ENCODE data around the gene BASP1.
"Not testable (repeated sequence)": the region's sequence is repeated elsewhere in the genome, so short reads cannot be mapped to it uniquely, and the experiment has no call there.

BASP1 gene

GRCh38 chr5:17257705-17258273 is 40.4 kb downstream of the BASP1 start:
- no peak for DNase-seq

GRCh38 chr5:17258431-17258830 is 41.0 kb downstream of the BASP1 start:
- no peak for DNase-seq

- not testable (repeated sequence) for DNase-seq
Observed at GRCh38 chr5:17259012-17259411, 41.6 kb downstream of the BASP1 start.

- DNase-seq = no peak
Observed at GRCh38 chr5:17259630-17260257, 42.3 kb downstream of the BASP1 start.

- no peak for DNase-seq
Observed at GRCh38 chr5:17260549-17260948, 43.1 kb downstream of the BASP1 start.

GRCh38 chr5:17261075-17261474 is 43.6 kb downstream of the BASP1 start:
- no peak for DNase-seq

- DNase-seq = no peak
Observed at GRCh38 chr5:17265041-17265440, 47.6 kb downstream of the BASP1 start.

- no peak for DNase-seq
Observed at GRCh38 chr5:17267106-17267505, 49.7 kb downstream of the BASP1 start.

GRCh38 chr5:17269201-17269600 is 51.8 kb downstream of the BASP1 start:
- DNase-seq = no peak

- DNase-seq = no peak
Observed at GRCh38 chr5:17272111-17272510, 54.7 kb downstream of the BASP1 start.

GRCh38 chr5:17275289-17276158 is 58.1 kb downstream of the BASP1 start:
- no peak for DNase-seq

GRCh38 chr5:17276445-17276844 is 59.0 kb downstream of the BASP1 start:
- no peak for DNase-seq

- no peak for DNase-seq
Observed at GRCh38 chr5:17277907-17278306, 60.5 kb downstream of the BASP1 start.

GRCh38 chr5:17278931-17279330 is 61.5 kb downstream of the BASP1 start:
- no peak for DNase-seq

- DNase-seq = no peak
Observed at GRCh38 chr5:17279487-17279886, 62.1 kb downstream of the BASP1 start.

GRCh38 chr5:17282283-17283120 is 65.1 kb downstream of the BASP1 start:
- DNase-seq = no peak

GRCh38 chr5:17283121-17283415 is 65.6 kb downstream of the BASP1 start:
- DNase-seq = no peak

- no peak for DNase-seq
Observed at GRCh38 chr5:17287501-17288155, 70.2 kb downstream of the BASP1 start.

- no peak for DNase-seq
Observed at GRCh38 chr5:17288570-17288969, 71.1 kb downstream of the BASP1 start.

GRCh38 chr5:17289681-17290539 is 72.5 kb downstream of the BASP1 start:
- DNase-seq = no peak

GRCh38 chr5:17290540-17290974 is 73.1 kb downstream of the BASP1 start:
- DNase-seq = no peak

Measured in stimulated activated CD4-positive, alpha-beta T cell treated with anti-CD3 and anti-CD28 coated beads, Interleukin-15, amount 100 ng/mL, for 24 hours (primary cell).